ENCODE measurements around the gene TUSC2. TPM values are rescaled to one million over a fixed set of nuclear protein-coding genes. Genes with fewer than 3 reads are reported as not detected.

The TUSC2 gene
- total RNA-seq, 6 experiments from 2014 or later, result 9.7 to 36.9 (median 12.5) TPM

GRCh38 chr3:50330330-50330729 is 2.3 kb upstream of the TUSC2 start:
- no peaks in the 10 kb centered on the region for H3K9me3 ChIP-seq
- no peak for DNase-seq
- H3K27ac ChIP-seq, result no peak overlapping the region
- H3K4me3 ChIP-seq, result no peak overlapping the region
- TF ChIP-seq CTCF (IDR thresholded peaks at IDR 0.05) (no peak), POLR2A (IDR thresholded peaks at IDR 0.05) (no peak)
- H3K27me3 ChIP-seq, result no peaks in the 10 kb centered on the region
- no peak for ATAC-seq
- WGBS (ENCODE audit: insufficient coverage, low coverage, low lambda C conversion rate, missing lambda C conversion rate), result 80% methylated on average over 2 of the region's 10 CpGs
- H3K36me3 ChIP-seq, result peaks cover 7 to 29% (median 15%) of the 10 kb centered on the region in 4 donors
- intact Hi-C loops (cut with DNase I), result no loop called here
- H3K4me1 ChIP-seq, result peaks cover 0 to 17% (median 5%) of the 10 kb centered on the region in 4 donors

DNA sequence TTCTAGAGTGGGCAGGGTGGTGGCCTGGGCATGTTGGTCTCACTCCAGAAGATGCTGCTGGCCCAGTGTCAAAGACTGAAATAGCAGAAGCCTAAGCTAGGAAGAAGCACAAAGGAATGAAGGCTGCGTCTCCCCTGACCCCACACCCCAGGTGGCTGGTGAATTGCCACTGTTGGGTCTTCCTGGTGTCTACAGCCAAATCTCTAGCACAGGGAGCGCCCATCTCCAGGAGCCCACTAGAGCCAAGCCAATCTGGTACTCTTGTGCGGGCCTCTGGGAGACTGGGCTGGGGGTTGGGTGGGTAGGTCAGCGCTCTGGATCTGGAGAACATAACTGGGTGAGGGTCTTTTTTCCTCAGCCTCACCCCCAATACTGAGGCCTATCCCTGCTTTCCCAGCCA is 894 bp downstream of the TUSC2 start:
- intact Hi-C loops (cut with DNase I), result loop anchor here in 1 of 2 donors (5.0 kb wide), 1 partner anchor 50 kb away; the partner anchor contains the start of gene LSMEM2
- no peak for TF ChIP-seq POLR2A (IDR thresholded peaks at IDR 0.05)
- TF ChIP-seq CTCF (IDR thresholded peaks at IDR 0.05), result no peak
- H3K36me3 ChIP-seq, result peaks cover 7 to 29% (median 15%) of the 10 kb centered on the region in 4 donors
- peak overlapping the region; percentile 82 to 93 (median 83) for H3K4me3 ChIP-seq
- H3K27ac ChIP-seq, result no peak overlapping the region
- WGBS (ENCODE audit: insufficient coverage, low coverage, low lambda C conversion rate, missing lambda C conversion rate), result 0% methylated on average over 1 of the region's 4 CpGs
- H3K9me3 ChIP-seq, result no peaks in the 10 kb centered on the region
- H3K27me3 ChIP-seq, result no peaks in the 10 kb centered on the region
- no peak for DNase-seq
- H3K4me1 ChIP-seq, result peaks cover 0 to 28% (median 13%) of the 10 kb centered on the region in 4 donors
- ATAC-seq, result no peak

DNA sequence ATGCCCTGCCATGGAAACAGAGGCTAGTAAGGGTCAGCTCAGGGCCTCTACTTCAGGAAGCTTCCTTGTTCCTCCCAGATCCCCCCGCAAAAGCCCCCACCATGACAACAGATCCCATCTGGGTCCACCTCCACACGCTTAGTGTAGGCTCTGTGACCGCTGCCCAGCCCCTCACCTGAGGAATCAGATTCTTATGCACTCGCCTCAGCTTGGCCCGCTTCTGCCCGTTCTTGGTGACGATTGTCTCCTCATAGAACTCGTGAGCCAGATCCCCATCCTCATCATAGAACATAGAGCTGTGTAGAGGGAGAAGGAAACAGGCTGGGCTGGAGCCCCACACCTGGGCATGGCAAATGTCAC is 1.9 kb downstream of the TUSC2 start:
- WGBS (ENCODE audit: insufficient coverage, low coverage, low lambda C conversion rate, missing lambda C conversion rate), result 84% methylated on average over 4 of the region's 8 CpGs
- Histone ChIP-seq H3K4me3 (no peak overlapping the region), H3K9me3 (no peaks in the 10 kb centered on the region), H3K27ac (no peak overlapping the region), H3K4me1 (peaks cover 0 to 33% (median 15%) of the 10 kb centered on the region in 4 donors), H3K36me3 (peaks cover 4 to 21% (median 9%) of the 10 kb centered on the region in 4 donors), H3K27me3 (no peaks in the 10 kb centered on the region)
- ATAC-seq (no peak), DNase-seq (no peak)
- no peak for TF ChIP-seq POLR2A (IDR thresholded peaks at IDR 0.05)
- no peak for TF ChIP-seq CTCF (IDR thresholded peaks at IDR 0.05)
- intact Hi-C loops (cut with DNase I), result loop anchor here in 1 of 2 donors (5.0 kb wide), 1 partner anchor 49 kb away; the partner anchor contains the start of gene LSMEM2

GRCh38 chr3:50325497-50326181 is 2.4 kb downstream of the TUSC2 start:
- ATAC-seq, result no peak
- DNase-seq, result no peak
- WGBS (ENCODE audit: insufficient coverage, low coverage, low lambda C conversion rate, missing lambda C conversion rate), result 65% methylated on average over 5 of the region's 11 CpGs
- TF ChIP-seq CTCF (IDR thresholded peaks at IDR 0.05) (no peak), POLR2A (IDR thresholded peaks at IDR 0.05) (no peak)
- intact Hi-C loops (cut with DNase I), result loop anchor here in 1 of 2 donors (5.0 kb wide), 1 partner anchor 48 kb away; the partner anchor contains the start of gene LSMEM2
- H3K27ac ChIP-seq, result no peak overlapping the region
- H3K9me3 ChIP-seq, result no peaks in the 10 kb centered on the region
- no peak overlapping the region for H3K4me3 ChIP-seq
- H3K36me3 ChIP-seq, result peaks cover 0 to 16% (median 5%) of the 10 kb centered on the region in 4 donors
- H3K4me1 ChIP-seq, result peaks cover 0 to 33% (median 15%) of the 10 kb centered on the region in 4 donors
- H3K27me3 ChIP-seq, result no peaks in the 10 kb centered on the region
